HCT116 (cell line): Measurements from ENCODE around the gene ACOT6. TPM values are rescaled to one million over a fixed set of nuclear protein-coding genes. Genes with fewer than 3 reads are reported as not detected.

ENCODE experiments used
- ATAC-seq: fragments of 200-7000 bp; cut with Tn5 transposase; 2 replicates; pipeline ENCODE4 v1.9.1; 2020; ENCODE audit warnings: mild to moderate bottlenecking, moderate library complexity
- BruUV-seq: library from RNA; stranded (reverse); fragments of 400-500 nt; replicated peaks from 2 replicates; lab custom pipeline; 2021; lab: Mats Ljungman, UMichigan
- CTCF ChIA-PET: fragments of 300-600 bp; sonication (Branson Sonifier 250); formaldehyde crosslinking; loops from one replicate; lab custom pipeline; 2021; ENCODE audit warnings: antibody characterized with exemption; lab: Charles Lee
- POLR2A ChIA-PET: fragments of 300-600, 350-600 bp; sonication (Branson Sonifier 250); formaldehyde crosslinking; loops from one replicate; lab custom pipeline; 2021; ENCODE audit warnings: antibody characterized with exemption; lab: Charles Lee
- RAD21 ChIA-PET, 2 experiments: fragments of 300-600 bp; sonication (Branson Sonifier 250); formaldehyde crosslinking; loops; one replicate each; lab custom pipeline; 2023; ENCODE audit warnings: low total read pairs in 2 of 2; ENCODE audit not compliant: uncharacterized antibody in 2 of 2, unreplicated experiment in 2 of 2, low non-redundant PET in 1 of 2; lab: Charles Lee
- DNase-seq: peaks from one replicate; pipeline ENCODE4 v3.0.0-alpha.2; 2010; ENCODE audit warnings: low read depth, low spot score
- H2AFZ ChIP-seq: fragments of 200-600 bp; shearing (Covaris generic), sonication (generic); 2 replicates; pipeline ENCODE4 v1.6.1; 2017; ENCODE audit warnings: low read depth, mixed run types, mixed read lengths, antibody characterized with exemption, low read length; ENCODE audit not compliant: poor library complexity, severe bottlenecking
- H3K27ac ChIP-seq: 2 replicates; pipeline ENCODE4 v1.5.1; 2012; ENCODE audit warnings: low read depth, low read length
- H3K27me3 ChIP-seq: fragments of 200-600 bp; sonication (generic); 2 replicates; pipeline ENCODE4 v1.6.1; 2016; ENCODE audit warnings: mixed run types, low read length, mixed read lengths; ENCODE audit not compliant: insufficient read depth
- H3K36me3 ChIP-seq, 2 experiments: fragments of 200-500 bp in 1 of 2; fragments of 200-600 bp in 1 of 2; sonication (Bioruptor generic) in 1 of 2; sonication (generic) in 1 of 2; 2 replicates each; pipeline versions ENCODE4 v1.5.1 to v1.6.1; 2014 to 2016; ENCODE audit warnings: low read length in 2 of 2, inconsistent platforms in 1 of 2, mixed read lengths in 1 of 2, mixed run types in 1 of 2; ENCODE audit not compliant: insufficient read depth in 2 of 2, control insufficient read depth in 1 of 2
- H3K4me1 ChIP-seq, 2 experiments: fragments of 200-600 bp in 1 of 2; sonication (generic) in 1 of 2; 2 replicates each; pipeline versions ENCODE4 v1.5.1 to v1.6.1; 2012 to 2017; ENCODE audit warnings: low read length in 2 of 2, inconsistent platforms in 1 of 2, mild to moderate bottlenecking in 1 of 2, mixed read lengths in 1 of 2, mixed run types in 1 of 2, moderate library complexity in 1 of 2; ENCODE audit not compliant: insufficient read depth in 2 of 2, control insufficient read depth in 1 of 2
- H3K4me2 ChIP-seq: fragments of 200-600 bp; sonication (generic); 2 replicates; pipeline ENCODE4 v1.6.1; 2017; ENCODE audit warnings: mixed run types, low read length, mixed read lengths
- H3K4me3 ChIP-seq, 2 experiments: fragments of 200-600 bp in 1 of 2; sonication (generic) in 1 of 2; replicated peaks in 1 of 2; 2 replicates each; pipeline ENCODE4 v1.5.1; 2011 to 2016; ENCODE audit warnings: low read length in 2 of 2, control low read depth in 1 of 2, low read depth in 1 of 2, mild to moderate bottlenecking in 1 of 2, mixed read lengths in 1 of 2, mixed run types in 1 of 2
- H3K79me2 ChIP-seq: fragments of 200-600 bp; sonication (generic); 2 replicates; pipeline ENCODE4 v1.6.1; 2017; ENCODE audit warnings: mild to moderate bottlenecking, mixed run types, low read length, moderate library complexity, mixed read lengths; ENCODE audit not compliant: insufficient read depth
- H3K9ac ChIP-seq: fragments of 200-600 bp; sonication (generic); 2 replicates; pipeline ENCODE4 v1.6.1; 2016; ENCODE audit warnings: low read length, mixed read lengths
- H3K9me2 ChIP-seq: fragments of 200-600 bp; sonication (generic), shearing (Covaris generic); 2 replicates; pipeline ENCODE4 v1.6.1; 2017; ENCODE audit warnings: mixed run types, mild to moderate bottlenecking, moderate library complexity; ENCODE audit not compliant: insufficient read depth
- H3K9me3 ChIP-seq, 2 experiments: fragments of 200-500 bp in 1 of 2; fragments of 200-600 bp in 1 of 2; sonication (Bioruptor generic) in 1 of 2; sonication (generic) in 1 of 2; 2 replicates each; pipeline ENCODE4 v1.6.1; 2014 to 2017; ENCODE audit warnings: low read length in 2 of 2, mixed read lengths in 2 of 2, inconsistent platforms in 1 of 2, low read depth in 1 of 2, mild to moderate bottlenecking in 1 of 2, mixed run types in 1 of 2, moderate library complexity in 1 of 2; ENCODE audit not compliant: control insufficient read depth in 1 of 2, insufficient read depth in 1 of 2
- H4K20me1 ChIP-seq: fragments of 200-600 bp; sonication (generic), shearing (Covaris generic); 2 replicates; pipeline ENCODE4 v1.6.1; 2017; ENCODE audit warnings: mixed run types, mild to moderate bottlenecking, moderate library complexity; ENCODE audit not compliant: insufficient read depth
- CBX3 ChIP-seq: IDR thresholded peaks from 2 replicates; pipeline ENCODE4 v1.6.1; 2012; ENCODE audit warnings: low read depth
- CEBPB ChIP-seq: IDR thresholded peaks from 2 replicates; pipeline ENCODE4 v1.6.1; 2012; ENCODE audit warnings: low read depth
- EGR1 ChIP-seq: IDR thresholded peaks from 2 replicates; pipeline ENCODE4 v1.6.1; 2012; ENCODE audit warnings: low read depth
- ELF1 ChIP-seq: IDR thresholded peaks from 2 replicates; pipeline ENCODE4 v1.6.1; 2012; ENCODE audit warnings: low read depth, borderline replicate concordance
- EZH2 ChIP-seq: fragments of 200-600 bp; sonication (generic); IDR thresholded peaks from 2 replicates; pipeline ENCODE4 v1.6.1; 2017; ENCODE audit warnings: antibody characterized with exemption, mixed run types
- FOSL1 ChIP-seq: IDR thresholded peaks from 2 replicates; pipeline ENCODE4 v1.6.1; 2012; ENCODE audit warnings: low read depth
- JUND ChIP-seq: IDR thresholded peaks from 2 replicates; pipeline ENCODE4 v1.6.1; 2012
- POLR2AphosphoS5 ChIP-seq: IDR thresholded peaks from 2 replicates; pipeline ENCODE4 v1.6.1; 2011; ENCODE audit warnings: mild to moderate bottlenecking, low read depth, low read length, moderate library complexity
- SIN3A ChIP-seq: IDR thresholded peaks from 2 replicates; pipeline ENCODE4 v1.6.1; 2012; ENCODE audit warnings: low read depth
- SP1 ChIP-seq: IDR thresholded peaks from 2 replicates; pipeline ENCODE4 v1.6.1; 2012; ENCODE audit warnings: low read depth
- SRF ChIP-seq: IDR thresholded peaks from 2 replicates; pipeline ENCODE4 v1.6.1; 2012; ENCODE audit warnings: low read depth
- TCF7L2 ChIP-seq: IDR thresholded peaks from 2 replicates; pipeline ENCODE4 v1.7.0; 2011; ENCODE audit warnings: borderline replicate concordance, inconsistent platforms; ENCODE audit not compliant: insufficient read depth, insufficient read length; ENCODE audit errors: extremely low read depth
- YY1 ChIP-seq: IDR thresholded peaks from 2 replicates; pipeline ENCODE4 v1.6.1; 2011; ENCODE audit warnings: low read length, low read depth, moderate library complexity, mild to moderate bottlenecking; ENCODE audit not compliant: insufficient replicate concordance; ENCODE audit errors: extremely low read depth
- ZNF274 ChIP-seq: fragments of 200-500 bp; sonication (Bioruptor generic); IDR thresholded peaks from 2 replicates; pipeline ENCODE4 v1.6.1; 2014; ENCODE audit warnings: mild to moderate bottlenecking, low read depth, low read length, inconsistent platforms
- intact Hi-C: fragments of 100-400 bp; cut with micrococcal nuclease; formaldehyde crosslinking; loops from 2 replicates; pipeline ENCODE4 v1.10.0; 2022
- total RNA-seq: library from RNA; stranded (reverse); gene quantifications from one replicate; pipeline ENCODE4 v1.2.1, GENCODE V29; 2021; ENCODE audit not compliant: unreplicated experiment
- TF ChIP-seq, protein P1 (sequence below): IDR thresholded peaks from 2 replicates; pipeline ENCODE4 v1.6.1; 2011; ENCODE audit warnings: mild to moderate bottlenecking, low read length, moderate library complexity; ENCODE audit not compliant: insufficient replicate concordance; ENCODE audit errors: extremely low read depth
- TF ChIP-seq, protein P2 (sequence below): IDR thresholded peaks from 2 replicates; pipeline ENCODE4 v1.6.1; 2012
- TF ChIP-seq, protein P3 (sequence below): IDR thresholded peaks from 2 replicates; pipeline ENCODE4 v1.6.1; 2012
- TF ChIP-seq, protein P4 (sequence below): IDR thresholded peaks from 2 replicates; pipeline ENCODE4 v1.6.1; 2012; ENCODE audit warnings: low read depth

Gene ACOT6
- total RNA-seq, 1 experiment from 2014 or later: not detected

DNA sequence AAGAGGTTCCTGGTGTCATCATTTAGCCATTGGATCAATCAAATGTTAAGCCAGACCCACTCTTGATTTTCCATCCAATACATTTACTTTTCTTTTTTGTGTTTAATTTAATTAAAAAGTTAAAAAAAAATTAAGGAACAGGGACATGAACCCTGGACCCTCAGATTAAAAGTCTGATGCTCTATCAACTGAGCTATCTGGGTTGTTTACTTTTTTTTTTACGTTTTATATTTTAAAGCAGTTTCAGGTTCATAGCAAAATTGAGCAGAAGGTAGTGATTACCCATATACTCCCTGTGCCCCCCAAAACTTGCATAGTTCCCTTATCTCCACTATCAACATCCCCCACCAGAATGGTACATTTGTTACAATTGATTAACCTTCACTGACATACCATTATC is 23.6 kb upstream of the ACOT6 start (continued):
- TF ChIP-seq ELF1: no peak

DNA sequence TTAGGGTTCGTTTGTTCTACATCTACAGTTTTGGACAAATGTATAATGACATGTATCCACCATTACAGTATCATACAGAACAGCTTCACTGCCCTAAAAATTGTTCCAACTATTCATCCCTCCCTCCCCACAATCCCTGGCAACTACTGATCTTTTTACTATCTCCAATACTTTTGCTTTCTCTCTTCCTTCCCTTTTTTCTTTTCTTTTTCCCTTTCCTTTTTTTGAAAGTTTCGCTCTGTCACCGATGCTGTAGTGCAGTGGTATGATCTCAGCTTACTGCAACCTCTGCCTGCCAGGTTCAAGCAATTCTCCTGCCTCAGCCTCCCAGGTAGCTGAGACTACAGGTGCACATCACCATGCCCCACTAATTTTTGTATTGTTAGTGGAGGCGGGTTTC is 23.2 kb upstream of the ACOT6 start:
- RAD21 ChIA-PET: no interaction called here
- Histone ChIP-seq H3K9me3 (no peaks in the 10 kb centered on the region), H2AFZ (no peak overlapping the region), H3K27ac (no peak overlapping the region), H3K27me3 (no peaks in the 10 kb centered on the region), H3K4me3 (no peak overlapping the region), H4K20me1 (no peaks in the 10 kb centered on the region), H3K4me2 (no peak overlapping the region), H3K9ac (no peak overlapping the region), H3K79me2 (no peaks in the 10 kb centered on the region), H3K4me1 (no peaks in the 10 kb centered on the region), H3K36me3 (no peaks in the 10 kb centered on the region), H3K9me2 (no peaks in the 10 kb centered on the region)
- DNase-seq: no peak
- intact Hi-C loops: no loop called here
- BruUV-seq: no TSS peak
- CTCF ChIA-PET: interaction anchor here (0.9 to 1.4 kb wide), 2 partner anchors 18 to 117 kb away, joined by 3 to 4 read pairs; no protein-coding TSS in a partner anchor
- no peak for TF ChIP-seq FOSL1
- no peak for TF ChIP-seq YY1
- TF ChIP-seq JUND: no peak
- no peak for TF ChIP-seq ZNF274
- TF ChIP-seq, protein P1, sequence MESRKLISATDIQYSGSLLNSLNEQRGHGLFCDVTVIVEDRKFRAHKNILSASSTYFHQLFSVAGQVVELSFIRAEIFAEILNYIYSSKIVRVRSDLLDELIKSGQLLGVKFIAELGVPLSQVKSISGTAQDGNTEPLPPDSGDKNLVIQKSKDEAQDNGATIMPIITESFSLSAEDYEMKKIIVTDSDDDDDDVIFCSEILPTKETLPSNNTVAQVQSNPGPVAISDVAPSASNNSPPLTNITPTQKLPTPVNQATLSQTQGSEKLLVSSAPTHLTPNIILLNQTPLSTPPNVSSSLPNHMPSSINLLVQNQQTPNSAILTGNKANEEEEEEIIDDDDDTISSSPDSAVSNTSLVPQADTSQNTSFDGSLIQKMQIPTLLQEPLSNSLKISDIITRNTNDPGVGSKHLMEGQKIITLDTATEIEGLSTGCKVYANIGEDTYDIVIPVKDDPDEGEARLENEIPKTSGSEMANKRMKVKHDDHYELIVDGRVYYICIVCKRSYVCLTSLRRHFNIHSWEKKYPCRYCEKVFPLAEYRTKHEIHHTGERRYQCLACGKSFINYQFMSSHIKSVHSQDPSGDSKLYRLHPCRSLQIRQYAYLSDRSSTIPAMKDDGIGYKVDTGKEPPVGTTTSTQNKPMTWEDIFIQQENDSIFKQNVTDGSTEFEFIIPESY: no peak
- TF ChIP-seq CBX3: no peak
- no peak for TF ChIP-seq CEBPB
- TF ChIP-seq SP1: no peak
- TF ChIP-seq, protein P2, sequence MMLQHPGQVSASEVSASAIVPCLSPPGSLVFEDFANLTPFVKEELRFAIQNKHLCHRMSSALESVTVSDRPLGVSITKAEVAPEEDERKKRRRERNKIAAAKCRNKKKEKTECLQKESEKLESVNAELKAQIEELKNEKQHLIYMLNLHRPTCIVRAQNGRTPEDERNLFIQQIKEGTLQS: no peak
- TF ChIP-seq SRF: no peak
- TF ChIP-seq, protein P3, sequence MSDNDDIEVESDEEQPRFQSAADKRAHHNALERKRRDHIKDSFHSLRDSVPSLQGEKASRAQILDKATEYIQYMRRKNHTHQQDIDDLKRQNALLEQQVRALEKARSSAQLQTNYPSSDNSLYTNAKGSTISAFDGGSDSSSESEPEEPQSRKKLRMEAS: no peak
- TF ChIP-seq TCF7L2: no peak
- TF ChIP-seq SIN3A: no peak
- no peak for TF ChIP-seq POLR2AphosphoS5
- TF ChIP-seq, protein P4, sequence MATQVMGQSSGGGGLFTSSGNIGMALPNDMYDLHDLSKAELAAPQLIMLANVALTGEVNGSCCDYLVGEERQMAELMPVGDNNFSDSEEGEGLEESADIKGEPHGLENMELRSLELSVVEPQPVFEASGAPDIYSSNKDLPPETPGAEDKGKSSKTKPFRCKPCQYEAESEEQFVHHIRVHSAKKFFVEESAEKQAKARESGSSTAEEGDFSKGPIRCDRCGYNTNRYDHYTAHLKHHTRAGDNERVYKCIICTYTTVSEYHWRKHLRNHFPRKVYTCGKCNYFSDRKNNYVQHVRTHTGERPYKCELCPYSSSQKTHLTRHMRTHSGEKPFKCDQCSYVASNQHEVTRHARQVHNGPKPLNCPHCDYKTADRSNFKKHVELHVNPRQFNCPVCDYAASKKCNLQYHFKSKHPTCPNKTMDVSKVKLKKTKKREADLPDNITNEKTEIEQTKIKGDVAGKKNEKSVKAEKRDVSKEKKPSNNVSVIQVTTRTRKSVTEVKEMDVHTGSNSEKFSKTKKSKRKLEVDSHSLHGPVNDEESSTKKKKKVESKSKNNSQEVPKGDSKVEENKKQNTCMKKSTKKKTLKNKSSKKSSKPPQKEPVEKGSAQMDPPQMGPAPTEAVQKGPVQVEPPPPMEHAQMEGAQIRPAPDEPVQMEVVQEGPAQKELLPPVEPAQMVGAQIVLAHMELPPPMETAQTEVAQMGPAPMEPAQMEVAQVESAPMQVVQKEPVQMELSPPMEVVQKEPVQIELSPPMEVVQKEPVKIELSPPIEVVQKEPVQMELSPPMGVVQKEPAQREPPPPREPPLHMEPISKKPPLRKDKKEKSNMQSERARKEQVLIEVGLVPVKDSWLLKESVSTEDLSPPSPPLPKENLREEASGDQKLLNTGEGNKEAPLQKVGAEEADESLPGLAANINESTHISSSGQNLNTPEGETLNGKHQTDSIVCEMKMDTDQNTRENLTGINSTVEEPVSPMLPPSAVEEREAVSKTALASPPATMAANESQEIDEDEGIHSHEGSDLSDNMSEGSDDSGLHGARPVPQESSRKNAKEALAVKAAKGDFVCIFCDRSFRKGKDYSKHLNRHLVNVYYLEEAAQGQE: no peak
- no peak for TF ChIP-seq ELF1
- no peak for TF ChIP-seq EGR1
- TF ChIP-seq EZH2: no peak
- POLR2A ChIA-PET: no interaction called here
- no peak for ATAC-seq
